ENCODE results near the gene FMNL2. TPM values are rescaled to one million over a fixed set of nuclear protein-coding genes. Genes with fewer than 3 reads are reported as not detected.

FMNL2 gene
- total RNA-seq, 5 donors from 2014 or later (not counting 1 experiment from before 2014, with no cell fraction given) = 0.63 to 0.96 (median 0.75) TPM

DNA sequence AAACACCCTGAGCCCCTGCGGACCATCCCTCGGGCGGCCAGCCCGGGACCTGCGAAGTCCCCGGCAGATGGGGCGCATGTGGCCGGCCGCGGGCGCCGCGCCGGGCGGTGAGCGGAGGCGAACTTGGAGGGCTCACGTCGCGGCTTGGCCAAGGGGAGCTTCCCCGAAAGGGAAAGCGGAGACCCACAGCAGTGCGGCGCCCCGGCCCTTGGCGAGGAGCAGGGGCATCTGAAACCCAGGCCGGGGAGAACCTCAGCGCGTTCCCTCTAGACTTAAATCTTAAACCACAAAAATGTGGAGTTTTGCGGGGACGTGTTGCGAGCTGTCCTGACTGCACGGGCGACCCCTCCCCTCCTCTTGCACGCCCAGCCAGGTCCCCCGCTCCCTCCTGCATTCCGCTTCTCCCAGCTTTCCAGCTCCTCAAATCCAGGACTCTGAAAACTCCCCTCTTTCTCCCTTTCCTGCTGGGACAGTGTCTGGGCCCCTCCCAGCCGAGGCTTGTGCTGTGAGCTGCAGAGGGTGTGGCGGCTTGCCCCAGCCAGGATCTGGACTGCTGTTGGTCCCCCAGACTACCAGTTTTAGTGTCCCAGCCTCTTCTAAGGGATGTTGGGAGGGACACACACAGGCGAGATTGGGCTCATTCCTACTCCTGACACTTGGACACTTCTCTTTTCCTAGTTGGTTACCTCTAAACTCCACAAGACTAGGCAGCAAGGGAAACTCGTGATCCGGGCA, 1.3 kb downstream of the FMNL2 start:
- POLR2A ChIA-PET = no interaction called here
- H3K36me3 ChIP-seq (ENCODE audit: control insufficient read depth in 2 of 2, extremely low read depth in 1 of 2, insufficient read depth in 1 of 2, low read length in 1 of 2) = no peaks in the 10 kb centered on the region
- Mint-ChIP-seq H3K4me3 (peak overlapping the region; percentile 55 to 89 (median 63)), H3K27ac (peak overlapping the region in 1 of 2 donors; percentile 76), H3K4me1 (peaks cover 12 to 18% (median 13%) of the 10 kb centered on the region in 3 donors), H3K36me3 (no peaks in the 10 kb centered on the region), H3K27me3 (peaks cover 45 to 46% of the 10 kb centered on the region in 2 donors), H3K9me3 (no peaks in the 10 kb centered on the region)
- peaks cover 0 to 10% of the 10 kb centered on the region in 2 experiments for H3K4me1 ChIP-seq (ENCODE audit: control insufficient read depth in 1 of 2, extremely low read depth in 1 of 2, insufficient read depth in 2 of 2, low read length in 2 of 2)
- CTCF ChIA-PET = no interaction called here
- H3K27ac ChIP-seq (ENCODE audit: low read length) = no peak overlapping the region
- WGBS (ENCODE audit: insufficient coverage) = 6% methylated on average over 27 of the region's 42 CpGs
- H3K9me3 ChIP-seq = no peaks in the 10 kb centered on the region
- DNase-seq (no peak), ATAC-seq (replicated peaks in 1 of 4) (no peak)
- peaks cover 4 to 25% of the 10 kb centered on the region in 2 experiments for H3K27me3 ChIP-seq (replicated peaks in 1 of 2; ENCODE audit: control insufficient read depth in 2 of 2, extremely low read depth in 1 of 2, insufficient read depth in 2 of 2, low read length in 1 of 2)
- peak overlapping the region in 1 of 2 donors; percentile 80 for H3K4me3 ChIP-seq (ENCODE audit: control insufficient read depth in 1 of 2, extremely low read depth in 1 of 2, low read length in 1 of 2)

- Mint-ChIP-seq H3K36me3 (no peaks in the 10 kb centered on the region), H3K27ac (no peak overlapping the region), H3K27me3 (peaks cover 43 to 45% of the 10 kb centered on the region in 2 donors), H3K4me3 (peak overlapping the region; percentile 55 to 89 (median 63)), H3K9me3 (no peaks in the 10 kb centered on the region), H3K4me1 (peaks cover 12 to 18% (median 13%) of the 10 kb centered on the region in 3 donors)
- H3K36me3 ChIP-seq (ENCODE audit: control insufficient read depth in 2 of 2, extremely low read depth in 1 of 2, insufficient read depth in 1 of 2, low read length in 1 of 2) = no peaks in the 10 kb centered on the region
- no peak overlapping the region for H3K27ac ChIP-seq (ENCODE audit: low read length)
- DNase-seq (no peak), ATAC-seq (replicated peaks in 1 of 4) (no peak)
- H3K4me3 ChIP-seq (ENCODE audit: control insufficient read depth in 1 of 2, extremely low read depth in 1 of 2, low read length in 1 of 2) = no peak overlapping the region
- peaks cover 4 to 25% of the 10 kb centered on the region in 2 experiments for H3K27me3 ChIP-seq (replicated peaks in 1 of 2; ENCODE audit: control insufficient read depth in 2 of 2, extremely low read depth in 1 of 2, insufficient read depth in 2 of 2, low read length in 1 of 2)
- ChIA-PET CTCF (no interaction called here), POLR2A (no interaction called here)
- peaks cover 0 to 10% of the 10 kb centered on the region in 2 experiments for H3K4me1 ChIP-seq (ENCODE audit: control insufficient read depth in 1 of 2, extremely low read depth in 1 of 2, insufficient read depth in 2 of 2, low read length in 2 of 2)
- WGBS (ENCODE audit: insufficient coverage) = 74% methylated on average over 9 of the region's 12 CpGs
- H3K9me3 ChIP-seq = no peaks in the 10 kb centered on the region
Observed at GRCh38 chr2:152336854-152337510, 2.0 kb downstream of the FMNL2 start.

DNA sequence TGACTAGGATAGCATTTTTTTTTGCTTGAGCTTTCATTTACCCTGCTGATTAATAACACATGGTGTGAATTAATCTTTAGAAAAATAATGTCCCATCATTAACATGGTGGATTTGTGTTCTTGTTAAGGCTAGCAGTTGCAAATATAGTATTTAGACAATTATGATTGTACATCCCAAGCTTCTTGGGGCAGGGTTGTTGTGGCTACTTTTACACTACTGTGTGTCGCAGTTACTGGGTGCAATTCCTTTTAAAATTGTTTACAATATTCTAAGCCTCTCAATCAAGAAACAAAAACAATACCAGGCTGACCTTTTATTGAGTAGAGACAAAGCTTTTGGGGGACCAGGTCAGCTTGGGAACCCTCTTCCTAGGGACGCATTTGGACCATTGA, 2.5 kb downstream of the FMNL2 start:
- no peaks in the 10 kb centered on the region for H3K36me3 Mint-ChIP-seq
- 100% methylated on average over 1 of the region's 2 CpGs for WGBS (ENCODE audit: insufficient coverage)
- DNase-seq (no peak), ATAC-seq (replicated peaks in 1 of 4) (no peak)
- H3K4me1 Mint-ChIP-seq = peaks cover 12 to 18% (median 13%) of the 10 kb centered on the region in 3 donors
- CTCF ChIA-PET = no interaction called here
- Histone ChIP-seq H3K9me3 (no peaks in the 10 kb centered on the region), H3K27ac (ENCODE audit: low read length) (no peak overlapping the region), H3K4me1 (ENCODE audit: control insufficient read depth in 1 of 2, extremely low read depth in 1 of 2, insufficient read depth in 2 of 2, low read length in 2 of 2) (peaks cover 0 to 10% of the 10 kb centered on the region in 2 experiments), H3K4me3 (ENCODE audit: control insufficient read depth in 1 of 2, extremely low read depth in 1 of 2, low read length in 1 of 2) (no peak overlapping the region), H3K27me3 (replicated peaks in 1 of 2; ENCODE audit: control insufficient read depth in 2 of 2, extremely low read depth in 1 of 2, insufficient read depth in 2 of 2, low read length in 1 of 2) (peaks cover 4 to 23% of the 10 kb centered on the region in 2 experiments), H3K36me3 (ENCODE audit: control insufficient read depth in 2 of 2, extremely low read depth in 1 of 2, insufficient read depth in 1 of 2, low read length in 1 of 2) (no peaks in the 10 kb centered on the region)
- H3K9me3 Mint-ChIP-seq = no peaks in the 10 kb centered on the region
- POLR2A ChIA-PET = no interaction called here
- H3K27ac Mint-ChIP-seq = no peak overlapping the region
- peaks cover 42 to 43% of the 10 kb centered on the region in 2 donors for H3K27me3 Mint-ChIP-seq
- peak overlapping the region in 2 of 3 donors; percentile 51 to 89 for H3K4me3 Mint-ChIP-seq

DNA sequence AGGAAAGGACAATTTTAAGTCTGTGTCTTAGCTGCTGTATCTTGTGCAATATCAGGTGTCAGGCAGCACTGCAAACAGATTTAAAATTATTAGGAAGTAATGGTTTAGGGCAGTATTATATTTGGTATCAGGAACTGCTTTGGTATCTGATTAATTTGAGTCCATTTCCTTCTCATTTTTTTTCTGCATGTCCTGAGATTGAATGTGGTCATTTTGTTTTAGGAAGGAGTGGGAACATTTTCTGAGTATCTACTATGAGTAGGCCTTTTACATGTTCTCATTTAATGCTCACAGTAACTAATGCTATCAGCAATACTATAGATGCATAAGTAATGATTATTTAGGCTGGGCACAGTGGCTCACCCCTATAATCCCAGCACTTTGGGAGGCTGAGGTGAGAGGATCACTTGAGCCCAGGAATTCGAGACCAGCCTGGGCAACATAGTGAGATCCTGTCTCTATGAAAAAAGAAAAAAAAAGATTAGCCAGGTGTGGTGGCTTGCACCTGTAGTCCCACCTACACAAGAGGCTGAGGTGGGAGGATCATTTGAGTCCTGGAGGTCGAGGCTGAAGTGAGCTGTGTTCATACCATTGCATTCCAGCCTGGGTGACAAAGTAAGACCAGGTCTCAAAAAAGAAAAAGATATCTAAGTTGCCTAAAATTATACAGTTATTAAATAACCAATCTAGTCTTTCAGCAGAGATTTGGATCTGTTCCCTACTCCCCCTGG, 4.7 kb downstream of the FMNL2 start:
- Mint-ChIP-seq H3K9me3 (no peaks in the 10 kb centered on the region), H3K4me3 (no peak overlapping the region), H3K27ac (no peak overlapping the region), H3K4me1 (peaks cover 7 to 12% (median 7%) of the 10 kb centered on the region in 3 donors), H3K36me3 (no peaks in the 10 kb centered on the region), H3K27me3 (peaks cover 22 to 25% of the 10 kb centered on the region in 2 donors)
- Histone ChIP-seq H3K27ac (ENCODE audit: low read length) (no peak overlapping the region), H3K4me3 (ENCODE audit: control insufficient read depth in 1 of 2, extremely low read depth in 1 of 2, low read length in 1 of 2) (no peak overlapping the region), H3K36me3 (ENCODE audit: control insufficient read depth in 2 of 2, extremely low read depth in 1 of 2, insufficient read depth in 1 of 2, low read length in 1 of 2) (no peaks in the 10 kb centered on the region), H3K27me3 (replicated peaks in 1 of 2; ENCODE audit: control insufficient read depth in 2 of 2, extremely low read depth in 1 of 2, insufficient read depth in 2 of 2, low read length in 1 of 2) (peaks cover 4 to 23% of the 10 kb centered on the region in 2 experiments), H3K9me3 (no peaks in the 10 kb centered on the region), H3K4me1 (ENCODE audit: control insufficient read depth in 1 of 2, extremely low read depth in 1 of 2, insufficient read depth in 2 of 2, low read length in 2 of 2) (peaks cover 0 to 8% of the 10 kb centered on the region in 2 experiments)
- ChIA-PET POLR2A (no interaction called here), CTCF (no interaction called here)
- WGBS (ENCODE audit: insufficient coverage) = no CpG with 5 or more reads among the region's 2 CpGs
- no peak for DNase-seq
- no peak for ATAC-seq (replicated peaks in 1 of 4)

GRCh38 chr2:152342259-152343046, 7.5 kb downstream of the FMNL2 start:
- H3K9me3 Mint-ChIP-seq = no peaks in the 10 kb centered on the region
- ATAC-seq (replicated peaks in 1 of 4) = no peak
- H3K4me3 ChIP-seq (ENCODE audit: control insufficient read depth in 1 of 2, extremely low read depth in 1 of 2, low read length in 1 of 2) = no peak overlapping the region
- H3K4me3 Mint-ChIP-seq = no peak overlapping the region
- H3K27ac ChIP-seq (ENCODE audit: low read length) = no peak overlapping the region
- no peaks in the 10 kb centered on the region for H3K9me3 ChIP-seq
- 93% methylated on average over 2 of the region's 4 CpGs for WGBS (ENCODE audit: insufficient coverage)
- peaks cover 3 to 6% of the 10 kb centered on the region in 2 experiments for H3K27me3 ChIP-seq (replicated peaks in 1 of 2; ENCODE audit: control insufficient read depth in 2 of 2, extremely low read depth in 1 of 2, insufficient read depth in 2 of 2, low read length in 1 of 2)
- H3K4me1 ChIP-seq (ENCODE audit: control insufficient read depth in 1 of 2, extremely low read depth in 1 of 2, insufficient read depth in 2 of 2, low read length in 2 of 2) = no peaks in the 10 kb centered on the region
- no peaks in the 10 kb centered on the region for H3K36me3 ChIP-seq (ENCODE audit: control insufficient read depth in 2 of 2, extremely low read depth in 1 of 2, insufficient read depth in 1 of 2, low read length in 1 of 2)
- no peak for DNase-seq
- H3K4me1 Mint-ChIP-seq = no peaks in the 10 kb centered on the region
- H3K27me3 Mint-ChIP-seq = peaks cover 9 to 11% of the 10 kb centered on the region in 2 donors
- CTCF ChIA-PET = no interaction called here
- no peaks in the 10 kb centered on the region for H3K36me3 Mint-ChIP-seq
- H3K27ac Mint-ChIP-seq = no peak overlapping the region
- POLR2A ChIA-PET = interaction anchor here in 1 of 2 donors (0.5 kb wide), 1 partner anchor 691 kb away, joined by 3 read pairs; no protein-coding TSS in a partner anchor

DNA sequence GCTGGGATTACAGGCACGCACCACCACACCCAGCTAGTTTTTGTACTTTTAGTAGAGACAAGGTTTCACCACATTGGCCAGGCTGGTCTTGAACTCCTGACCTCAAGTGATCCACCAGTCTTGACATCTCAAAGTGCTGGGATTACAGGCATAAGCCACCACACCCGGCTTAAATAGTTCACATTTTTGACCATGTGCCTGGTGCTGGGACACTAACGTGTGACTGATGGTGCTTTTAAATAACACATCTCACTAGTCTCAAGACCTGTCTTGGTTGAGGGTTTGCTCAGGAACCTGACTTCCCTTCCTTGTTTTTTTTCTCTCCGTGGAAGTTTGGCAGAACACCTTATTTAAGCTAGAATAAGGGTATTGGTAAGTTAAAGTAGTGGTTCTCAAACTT, 8.5 kb downstream of the FMNL2 start:
- Histone ChIP-seq H3K9me3 (no peaks in the 10 kb centered on the region), H3K27ac (ENCODE audit: low read length) (no peak overlapping the region), H3K4me3 (ENCODE audit: control insufficient read depth in 1 of 2, extremely low read depth in 1 of 2, low read length in 1 of 2) (no peak overlapping the region), H3K36me3 (ENCODE audit: control insufficient read depth in 2 of 2, extremely low read depth in 1 of 2, insufficient read depth in 1 of 2, low read length in 1 of 2) (no peaks in the 10 kb centered on the region), H3K4me1 (ENCODE audit: control insufficient read depth in 1 of 2, extremely low read depth in 1 of 2, insufficient read depth in 2 of 2, low read length in 2 of 2) (no peaks in the 10 kb centered on the region), H3K27me3 (replicated peaks in 1 of 2; ENCODE audit: control insufficient read depth in 2 of 2, extremely low read depth in 1 of 2, insufficient read depth in 2 of 2, low read length in 1 of 2) (peaks cover 0 to 3% of the 10 kb centered on the region in 2 experiments)
- Mint-ChIP-seq H3K27ac (no peak overlapping the region), H3K4me3 (no peak overlapping the region), H3K27me3 (peaks cover 0 to 3% of the 10 kb centered on the region in 2 donors), H3K9me3 (no peaks in the 10 kb centered on the region), H3K36me3 (no peaks in the 10 kb centered on the region), H3K4me1 (no peaks in the 10 kb centered on the region)
- no peak for DNase-seq
- ATAC-seq (replicated peaks in 1 of 4) = no peak
- ChIA-PET POLR2A (no interaction called here), CTCF (interaction anchor here in 1 of 2 donors (0.6 kb wide), 1 partner anchor 1484 kb away, joined by 3 read pairs; no protein-coding TSS in a partner anchor)
- WGBS (ENCODE audit: insufficient coverage) = 80% methylated on average over 1 of the region's 4 CpGs
